H9 (cell line): ENCODE data around the gene CWH43. TPM values are rescaled to one million over a fixed set of nuclear protein-coding genes. Genes with fewer than 3 reads are reported as not detected.
"Not testable (repeated sequence)": the region's sequence is repeated elsewhere in the genome, so short reads cannot be mapped to it uniquely, and the experiment has no call there.

Experiments
- DNase-seq: peaks from one replicate; pipeline ENCODE4 v3.0.0-alpha.2; 2017
- H2AFZ ChIP-seq: one replicate; pipeline ENCODE4 v1.6.1; 2013; ENCODE audit warnings: mild to moderate bottlenecking, low read length, control low read depth, moderate library complexity
- H2AK5ac ChIP-seq: 2 replicates; pipeline ENCODE4 v1.6.1; 2013; ENCODE audit warnings: low read length, control low read depth, mixed read lengths; ENCODE audit not compliant: insufficient read length
- H2BK120ac ChIP-seq: one replicate; pipeline ENCODE4 v1.6.1; 2013; ENCODE audit warnings: low read depth, mild to moderate bottlenecking, low read length, control low read depth, inconsistent platforms; ENCODE audit not compliant: poor library complexity, severe bottlenecking
- H2BK12ac ChIP-seq: 2 replicates; pipeline ENCODE4 v1.6.1; 2013; ENCODE audit warnings: low read length, control low read depth, mixed read lengths, low read depth; ENCODE audit not compliant: insufficient read length
- H2BK15ac ChIP-seq: 2 replicates; pipeline ENCODE4 v1.6.1; 2013; ENCODE audit warnings: low read depth, low read length, control low read depth
- H2BK20ac ChIP-seq: one replicate; pipeline ENCODE4 v1.6.1; 2013; ENCODE audit warnings: low read depth, mild to moderate bottlenecking, low read length, control low read depth, inconsistent platforms; ENCODE audit not compliant: poor library complexity, severe bottlenecking
- H2BK5ac ChIP-seq: 2 replicates; pipeline ENCODE4 v1.6.1; 2013; ENCODE audit warnings: low read length, control low read depth, mixed read lengths; ENCODE audit not compliant: insufficient read length
- H3K14ac ChIP-seq: 2 replicates; pipeline ENCODE4 v1.6.1; 2013; ENCODE audit warnings: low read length, control low read depth; ENCODE audit not compliant: insufficient read depth
- H3K18ac ChIP-seq: 2 replicates; pipeline ENCODE4 v1.6.1; 2013; ENCODE audit warnings: low read depth, mild to moderate bottlenecking, mixed read lengths, low read length, control low read depth; ENCODE audit not compliant: insufficient read length
- H3K23ac ChIP-seq: 2 replicates; pipeline ENCODE4 v1.6.1; 2013; ENCODE audit warnings: low read length, control low read depth, mixed read lengths, low read depth; ENCODE audit not compliant: insufficient read length
- H3K23me2 ChIP-seq: 2 replicates; pipeline ENCODE4 v1.6.1; 2013; ENCODE audit warnings: low read depth, mild to moderate bottlenecking, mixed read lengths, low read length, control low read depth; ENCODE audit not compliant: insufficient read length, poor library complexity, severe bottlenecking
- H3K27ac ChIP-seq: 2 replicates; pipeline ENCODE4 v1.5.1; 2013; ENCODE audit warnings: low read length, control low read depth, mixed read lengths, low read depth; ENCODE audit not compliant: insufficient read length
- H3K27me3 ChIP-seq: 2 replicates; pipeline ENCODE4 v1.6.1; 2013; ENCODE audit warnings: low read length, control low read depth, inconsistent platforms; ENCODE audit not compliant: insufficient read depth
- H3K4ac ChIP-seq: 2 replicates; pipeline ENCODE4 v1.6.1; 2013; ENCODE audit warnings: low read depth, mild to moderate bottlenecking, control low read depth, inconsistent platforms, low read length, moderate library complexity
- H3K4me1 ChIP-seq: 2 replicates; pipeline ENCODE4 v1.6.1; 2013; ENCODE audit warnings: low read length, control low read depth, inconsistent platforms; ENCODE audit not compliant: insufficient read depth
- H3K4me2 ChIP-seq: 2 replicates; pipeline ENCODE4 v1.6.1; 2013; ENCODE audit warnings: low read length, control low read depth, mixed read lengths; ENCODE audit not compliant: insufficient read length, insufficient read depth
- H3K56ac ChIP-seq: 2 replicates; pipeline ENCODE4 v1.6.1; 2013; ENCODE audit warnings: low read depth, mild to moderate bottlenecking, mixed read lengths, low read length, control low read depth; ENCODE audit not compliant: insufficient read length
- H3K79me1 ChIP-seq: 2 replicates; pipeline ENCODE4 v1.6.1; 2013; ENCODE audit warnings: low read depth, mild to moderate bottlenecking, moderate library complexity, low read length, control low read depth, inconsistent platforms; ENCODE audit not compliant: insufficient read depth, poor library complexity, severe bottlenecking
- H3K79me2 ChIP-seq: 2 replicates; pipeline ENCODE4 v1.6.1; 2013; ENCODE audit warnings: low read length, control low read depth, inconsistent platforms; ENCODE audit not compliant: insufficient read depth
- H3K9ac ChIP-seq: 2 replicates; pipeline ENCODE4 v1.6.1; 2013; ENCODE audit warnings: low read length, control low read depth, mixed read lengths; ENCODE audit not compliant: insufficient read length; ENCODE audit errors: extremely low read depth
- H3K9me3 ChIP-seq: one replicate; pipeline ENCODE4 v1.6.1; 2013; ENCODE audit warnings: low read depth, low read length, inconsistent platforms; ENCODE audit not compliant: control insufficient read depth
- H3T11ph ChIP-seq: one replicate; pipeline ENCODE4 v1.6.1; 2013; ENCODE audit warnings: mild to moderate bottlenecking, low read length, control low read depth, inconsistent platforms
- H4K20me1 ChIP-seq: one replicate; pipeline ENCODE4 v1.6.1; 2013; ENCODE audit not compliant: control insufficient read depth, insufficient read length, insufficient read depth
- H4K5ac ChIP-seq: 2 replicates; pipeline ENCODE4 v1.6.1; 2013; ENCODE audit warnings: low read depth, mild to moderate bottlenecking, mixed read lengths, low read length, control low read depth; ENCODE audit not compliant: insufficient read length
- H4K8ac ChIP-seq: replicated peaks from 2 replicates; pipeline ENCODE4 v1.6.1; 2013; ENCODE audit warnings: low read length, control low read depth, mixed read lengths, low read depth; ENCODE audit not compliant: insufficient read length
- H4K91ac ChIP-seq: 2 replicates; pipeline ENCODE4 v1.6.1; 2013; ENCODE audit warnings: low read depth, mild to moderate bottlenecking, moderate library complexity, mixed read lengths, low read length, control low read depth; ENCODE audit not compliant: insufficient read length
- H3K27ac Mint-ChIP-seq, 3 experiments: 2 replicates in 2 of 3; 3 replicates in 1 of 3; pipeline ENCODE4 v1.8.0; 2020 to 2021; ENCODE audit warnings: mixed read lengths in 3 of 3, mild to moderate bottlenecking in 1 of 3, moderate library complexity in 1 of 3
- H3K27me3 Mint-ChIP-seq: 2 replicates; pipeline ENCODE4 v1.8.0; 2021; ENCODE audit warnings: low read depth, mild to moderate bottlenecking, moderate library complexity, mixed read lengths
- H3K36me3 Mint-ChIP-seq, 3 experiments: 2 replicates in 2 of 3; 3 replicates in 1 of 3; pipeline ENCODE4 v1.8.0; 2020 to 2021; ENCODE audit warnings: low read depth in 3 of 3, mixed read lengths in 3 of 3; ENCODE audit not compliant: insufficient read depth in 1 of 3
- H3K4me1 Mint-ChIP-seq, 2 experiments: 2 replicates each; pipeline ENCODE4 v1.8.0; 2020; ENCODE audit warnings: mixed read lengths in 2 of 2
- H3K4me3 Mint-ChIP-seq, 2 experiments: 2 replicates in 1 of 2; 3 replicates in 1 of 2; pipeline ENCODE4 v1.8.0; 2020 to 2021; ENCODE audit warnings: mild to moderate bottlenecking in 2 of 2, mixed read lengths in 2 of 2, moderate library complexity in 1 of 2
- H3K9me3 Mint-ChIP-seq, 2 experiments: 2 replicates in 1 of 2; 3 replicates in 1 of 2; pipeline ENCODE4 v1.8.0; 2020; ENCODE audit warnings: mild to moderate bottlenecking in 2 of 2, mixed read lengths in 2 of 2, moderate library complexity in 1 of 2
- CTCF ChIP-seq: fragments of 200-600 bp; sonication (generic); conservative IDR thresholded peaks from 3 replicates; pipeline ENCODE4 v1.8.0; 2021; ENCODE audit warnings: antibody characterized with exemption, mild to moderate bottlenecking
- WGBS: extraction: QIAGEN DNeasy Blood & Tissue Kit; methylation state at CpG from one replicate; pipeline ENCODE4 v1.1.7; 2013; ENCODE audit warnings: missing lambda C conversion rate, low lambda C conversion rate, mixed read lengths; ENCODE audit not compliant: insufficient read length; ENCODE audit errors: extremely low coverage; 5-methylcytosine and 5-hydroxymethylcytosine counted together
- total RNA-seq: library from RNA; stranded (reverse); gene quantifications from 2 replicates; pipeline ENCODE4 v1.2.1, GENCODE V29; 2021

The CWH43 gene
- total RNA-seq, 1 experiment from 2014 or later = not detected

GRCh38 chr4:49063670-49064069 lies 77.6 kb downstream of the CWH43 start:
- Histone ChIP-seq H2BK15ac (no peak overlapping the region), H3K79me1 (no peaks in the 10 kb centered on the region), H3K9me3 (peaks cover 80% of the 10 kb centered on the region), H4K5ac (no peak overlapping the region), H4K91ac (no peak overlapping the region), H3K4me1 (no peaks in the 10 kb centered on the region), H2AFZ (no peak overlapping the region), H2BK20ac (no peak overlapping the region), H3K18ac (no peak overlapping the region), H3K79me2 (no peaks in the 10 kb centered on the region), H3K23me2 (no peaks in the 10 kb centered on the region), H2AK5ac (no peak overlapping the region), H3T11ph (no peak overlapping the region), H3K9ac (no peak overlapping the region), H2BK12ac (no peak overlapping the region), H3K56ac (no peak overlapping the region), H3K27me3 (no peaks in the 10 kb centered on the region), H3K4ac (no peak overlapping the region), H3K4me2 (no peak overlapping the region), H3K27ac (no peak overlapping the region), H3K23ac (no peak overlapping the region), H4K20me1 (no peaks in the 10 kb centered on the region), H4K8ac (no peak overlapping the region), H3K14ac (no peak overlapping the region), H2BK5ac (no peak overlapping the region), H2BK120ac (no peak overlapping the region)
- Mint-ChIP-seq H3K27ac (no peak overlapping the region), H3K4me1 (no peaks in the 10 kb centered on the region), H3K27me3 (no peaks in the 10 kb centered on the region; the same call in 1 of the 2 replicates), H3K36me3 (peaks cover 9 to 24% (median 12%) of the 10 kb centered on the region in 3 experiments), H3K4me3 (no peak overlapping the region), H3K9me3 (peaks cover 88 to 90% of the 10 kb centered on the region in 2 experiments)
- no peak for TF ChIP-seq CTCF
- WGBS = no CpG with 5 or more reads among the region's 2 CpGs
- no peak for DNase-seq

DNA sequence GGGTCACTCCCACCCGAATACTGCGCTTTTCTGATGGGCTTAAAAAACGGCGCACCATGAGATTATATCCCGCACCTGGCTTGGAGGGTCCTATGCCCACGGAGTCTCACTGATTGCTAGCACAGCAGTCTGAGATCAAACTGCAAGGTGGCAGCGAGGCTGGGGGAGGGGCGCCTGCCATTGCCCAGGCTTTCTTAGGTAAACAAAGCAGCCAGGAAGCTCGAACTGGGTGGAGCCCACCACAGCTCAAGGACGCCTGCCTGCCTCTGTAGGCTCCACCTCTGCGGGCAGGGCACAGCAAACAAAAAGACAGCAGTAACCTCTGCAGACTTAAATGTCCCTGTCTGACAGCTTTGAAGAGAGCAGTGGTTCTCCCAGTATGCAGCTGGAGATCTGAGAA lies 86.1 kb downstream of the CWH43 start:
- H3K27ac ChIP-seq, H3K4ac ChIP-seq, H3K4me1 Mint-ChIP-seq, H2AFZ ChIP-seq, H4K8ac ChIP-seq, H3K4me3 Mint-ChIP-seq, H3K23ac ChIP-seq, H3K23me2 ChIP-seq, H3T11ph ChIP-seq, H4K91ac ChIP-seq, H2BK20ac ChIP-seq, H2AK5ac ChIP-seq, H4K5ac ChIP-seq, H3K27ac Mint-ChIP-seq, DNase-seq, H2BK120ac ChIP-seq, H3K79me1 ChIP-seq, H2BK5ac ChIP-seq, H3K4me1 ChIP-seq, H3K4me2 ChIP-seq, H2BK15ac ChIP-seq, H3K79me2 ChIP-seq, H3K56ac ChIP-seq, H2BK12ac ChIP-seq, H4K20me1 ChIP-seq, H3K14ac ChIP-seq, H3K27me3 ChIP-seq, H3K27me3 Mint-ChIP-seq, H3K9ac ChIP-seq, H3K18ac ChIP-seq: not testable (repeated sequence)
- WGBS = no CpG with 5 or more reads among the region's 11 CpGs
- H3K9me3 Mint-ChIP-seq = peaks cover 81 to 87% of the 10 kb centered on the region in 2 experiments
- peaks cover 11% of the 10 kb centered on the region for H3K9me3 ChIP-seq
- peaks cover 7 to 28% (median 14%) of the 10 kb centered on the region in 3 experiments for H3K36me3 Mint-ChIP-seq
